Activated T-cell treated with anti-CD3 and anti-CD28 coated beads, Interleukin-2, amount 50 U/mL, for 4 hours (primary cell): Measurements from ENCODE around the gene NPAS1. TPM values are rescaled to one million over a fixed set of nuclear protein-coding genes. Genes with fewer than 3 reads are reported as not detected.
"Not testable (repeated sequence)": the region's sequence is repeated elsewhere in the genome, so short reads cannot be mapped to it uniquely, and the experiment has no call there.

Experiments used
- ATAC-seq, 2 donors: fragments of 200-7000 bp; cut with Tn5 transposase; one replicate each; pipeline ENCODE4 v1.10.0; 2021
- DNase-seq: peaks from one replicate; pipeline ENCODE4 v3.0.0-alpha.2; 2020
- H3K27me3 Mint-ChIP-seq: one replicate; pipeline ENCODE4 v1.8.0; 2021; ENCODE audit warnings: low read depth, mixed read lengths
- H3K36me3 Mint-ChIP-seq: one replicate; pipeline ENCODE4 v1.8.0; 2022; ENCODE audit warnings: mixed read lengths; ENCODE audit not compliant: insufficient read depth
- H3K4me1 Mint-ChIP-seq: one replicate; pipeline ENCODE4 v1.8.0; 2021; ENCODE audit warnings: low read depth, mixed read lengths
- H3K4me3 Mint-ChIP-seq: one replicate; pipeline ENCODE4 v1.8.0; 2021; ENCODE audit warnings: mild to moderate bottlenecking, moderate library complexity, mixed read lengths
- H3K9me3 Mint-ChIP-seq: one replicate; pipeline ENCODE4 v1.8.0; 2021; ENCODE audit warnings: mixed read lengths
- total RNA-seq, 3 donors: library from RNA; stranded (reverse); gene quantifications; one replicate each; pipeline ENCODE4 v1.2.1, GENCODE V29; 2021

Gene NPAS1
- total RNA-seq, 3 donors from 2014 or later: 0.14 TPM; not detected in 2

GRCh38 chr19:46999878-47000277 is 19.8 kb upstream of the NPAS1 start:
- Mint-ChIP-seq H3K4me3 (no peak overlapping the region), H3K36me3 (peaks cover 24% of the 10 kb centered on the region)

GRCh38 chr19:47000373-47000772 is 19.3 kb upstream of the NPAS1 start:
- DNase-seq (no peak), ATAC-seq (no peak)
- H3K36me3 Mint-ChIP-seq: peaks cover 24% of the 10 kb centered on the region
- peaks cover 4% of the 10 kb centered on the region for H3K27me3 Mint-ChIP-seq
- H3K4me1 Mint-ChIP-seq: peaks cover 11% of the 10 kb centered on the region
- no peak overlapping the region for H3K4me3 Mint-ChIP-seq
- H3K9me3 Mint-ChIP-seq: no peaks in the 10 kb centered on the region

More at GRCh38 chr19:46999878-47000277, 19.8 kb upstream of the NPAS1 start:
- peaks cover 11% of the 10 kb centered on the region for H3K4me1 Mint-ChIP-seq
- DNase-seq (no peak), ATAC-seq (no peak)
- no peaks in the 10 kb centered on the region for H3K9me3 Mint-ChIP-seq
- H3K27me3 Mint-ChIP-seq: peaks cover 4% of the 10 kb centered on the region

GRCh38 chr19:47001584-47001983 is 18.1 kb upstream of the NPAS1 start:
- no peak overlapping the region for H3K4me3 Mint-ChIP-seq
- DNase-seq (no peak), ATAC-seq (no peak)
- H3K4me1 Mint-ChIP-seq: peaks cover 11% of the 10 kb centered on the region
- no peaks in the 10 kb centered on the region for H3K9me3 Mint-ChIP-seq
- H3K27me3 Mint-ChIP-seq: peaks cover 6% of the 10 kb centered on the region
- peaks cover 22% of the 10 kb centered on the region for H3K36me3 Mint-ChIP-seq

GRCh38 chr19:47002106-47002766 is 17.4 kb upstream of the NPAS1 start:
- Mint-ChIP-seq H3K27me3 (peaks cover 6% of the 10 kb centered on the region), H3K9me3 (no peaks in the 10 kb centered on the region), H3K36me3 (peaks cover 20% of the 10 kb centered on the region), H3K4me1 (peaks cover 11% of the 10 kb centered on the region), H3K4me3 (no peak overlapping the region)
- DNase-seq: no peak
- no peak for ATAC-seq

GRCh38 chr19:47002853-47003610 is 16.6 kb upstream of the NPAS1 start:
- DNase-seq: no peak
- Mint-ChIP-seq H3K4me1 (peaks cover 11% of the 10 kb centered on the region), H3K27me3 (peaks cover 6% of the 10 kb centered on the region), H3K9me3 (no peaks in the 10 kb centered on the region), H3K36me3 (peaks cover 19% of the 10 kb centered on the region), H3K4me3 (no peak overlapping the region)
- no peak for ATAC-seq

- Mint-ChIP-seq H3K4me1 (peaks cover 11% of the 10 kb centered on the region), H3K4me3 (no peak overlapping the region), H3K27me3 (peaks cover 6% of the 10 kb centered on the region), H3K9me3 (no peaks in the 10 kb centered on the region), H3K36me3 (peaks cover 13% of the 10 kb centered on the region)
- no peak for ATAC-seq
- DNase-seq: no peak
Observed at GRCh38 chr19:47003611-47004465, 15.8 kb upstream of the NPAS1 start.

- no peak overlapping the region for H3K4me3 Mint-ChIP-seq
- ATAC-seq: no peak
- no peaks in the 10 kb centered on the region for H3K9me3 Mint-ChIP-seq
- no peak for DNase-seq
- H3K4me1 Mint-ChIP-seq: peaks cover 11% of the 10 kb centered on the region
- peaks cover 6% of the 10 kb centered on the region for H3K27me3 Mint-ChIP-seq
- H3K36me3 Mint-ChIP-seq: peaks cover 8% of the 10 kb centered on the region
Observed at GRCh38 chr19:47005164-47005641, 14.4 kb upstream of the NPAS1 start.

GRCh38 chr19:47005873-47006272 is 13.8 kb upstream of the NPAS1 start:
- Mint-ChIP-seq H3K36me3 (peaks cover 3% of the 10 kb centered on the region), H3K9me3 (no peaks in the 10 kb centered on the region), H3K4me1 (peaks cover 11% of the 10 kb centered on the region), H3K4me3 (no peak overlapping the region), H3K27me3 (peaks cover 6% of the 10 kb centered on the region)
- DNase-seq (no peak), ATAC-seq (no peak)

GRCh38 chr19:47006496-47006895 is 13.1 kb upstream of the NPAS1 start:
- peaks cover 6% of the 10 kb centered on the region for H3K27me3 Mint-ChIP-seq
- no peaks in the 10 kb centered on the region for H3K36me3 Mint-ChIP-seq
- H3K9me3 Mint-ChIP-seq: no peaks in the 10 kb centered on the region
- H3K4me1 Mint-ChIP-seq: peaks cover 11% of the 10 kb centered on the region
- no peak overlapping the region for H3K4me3 Mint-ChIP-seq
- DNase-seq: no peak
- ATAC-seq: no peak

GRCh38 chr19:47010549-47010948 is 9.1 kb upstream of the NPAS1 start:
- ATAC-seq, H3K4me1 Mint-ChIP-seq, H3K4me3 Mint-ChIP-seq, H3K36me3 Mint-ChIP-seq, DNase-seq, H3K9me3 Mint-ChIP-seq: not testable (repeated sequence)
- peaks cover 11% of the 10 kb centered on the region for H3K27me3 Mint-ChIP-seq

GRCh38 chr19:47012617-47013016 is 7.0 kb upstream of the NPAS1 start:
- H3K9me3 Mint-ChIP-seq: no peaks in the 10 kb centered on the region
- no peaks in the 10 kb centered on the region for H3K36me3 Mint-ChIP-seq
- peaks cover 9% of the 10 kb centered on the region for H3K27me3 Mint-ChIP-seq
- H3K4me3 Mint-ChIP-seq: no peak overlapping the region
- ATAC-seq (no peak), DNase-seq (no peak)
- peaks cover 6% of the 10 kb centered on the region for H3K4me1 Mint-ChIP-seq

GRCh38 chr19:47013041-47013517 is 6.6 kb upstream of the NPAS1 start:
- Mint-ChIP-seq H3K27me3 (peaks cover 9% of the 10 kb centered on the region), H3K4me3 (no peak overlapping the region), H3K4me1 (peaks cover 6% of the 10 kb centered on the region), H3K9me3 (no peaks in the 10 kb centered on the region), H3K36me3 (no peaks in the 10 kb centered on the region)
- peak; percentile 64 for DNase-seq
- peak; percentile 81 to 83 for ATAC-seq

GRCh38 chr19:47018923-47019322 is 714 bp upstream of the NPAS1 start:
- Mint-ChIP-seq H3K9me3 (no peaks in the 10 kb centered on the region), H3K4me1 (peaks cover 14% of the 10 kb centered on the region), H3K36me3 (no peaks in the 10 kb centered on the region), H3K27me3 (peaks cover 44% of the 10 kb centered on the region), H3K4me3 (peak overlapping the region; percentile 29)
- ATAC-seq (no peak), DNase-seq (no peak)

- peak in 1 of 2 donors; percentile 28 for ATAC-seq
- Mint-ChIP-seq H3K27me3 (peaks cover 52% of the 10 kb centered on the region), H3K9me3 (no peaks in the 10 kb centered on the region), H3K36me3 (no peaks in the 10 kb centered on the region), H3K4me3 (no peak overlapping the region), H3K4me1 (peaks cover 14% of the 10 kb centered on the region)
- DNase-seq: no peak
Observed at GRCh38 chr19:47020132-47020805, 632 bp downstream of the NPAS1 start.
